ENCODE measurements around the gene KCTD13. TPM values are rescaled to one million over a fixed set of nuclear protein-coding genes. Genes with fewer than 3 reads are reported as not detected.

The KCTD13 gene
- total RNA-seq, 1 experiment from 2014 or later: 32.4 TPM

DNA sequence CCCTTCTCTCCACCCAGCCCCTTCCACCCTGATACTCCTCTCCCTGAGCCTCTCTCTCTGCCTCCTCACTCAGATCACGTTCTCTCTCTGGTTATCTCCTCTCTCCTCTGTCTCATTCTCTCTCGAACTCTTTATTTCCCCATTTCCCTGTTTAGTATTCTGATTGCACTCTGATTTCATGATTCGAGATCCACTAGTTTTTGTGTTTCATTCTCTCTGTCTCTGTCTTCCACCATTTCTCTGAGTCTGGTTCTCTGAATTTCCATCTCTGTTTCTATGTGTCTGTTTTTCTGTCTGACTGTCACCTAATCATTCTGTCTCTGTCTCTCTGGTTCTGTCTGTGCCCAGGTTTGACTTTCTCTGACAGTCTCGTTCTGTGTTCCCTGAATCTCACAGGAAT is 28.7 kb downstream of the KCTD13 start:
- no TSS peak for BruUV-seq (replicated peaks)
- ChIA-PET POLR2A (ENCODE audit: low non-redundant PET) (no interaction called here), CTCF (no interaction called here)
- no peak overlapping the region for H3K27ac ChIP-seq (ENCODE audit: low read depth, low read length, poor library complexity, severe bottlenecking)
- intact Hi-C loops (cut with micrococcal nuclease; ENCODE audit: unreplicated experiment): no loop called here
- no peaks in the 10 kb centered on the region for H3K27me3 ChIP-seq (replicated peaks; ENCODE audit: insufficient read depth, low read depth, low read length, poor library complexity)
- no peak for DNase-seq (ENCODE audit: low spot score)
- no peaks in the 10 kb centered on the region for H3K36me3 ChIP-seq (ENCODE audit: insufficient read depth, low read length, poor library complexity, severe bottlenecking)
- TF ChIP-seq, protein P1, sequence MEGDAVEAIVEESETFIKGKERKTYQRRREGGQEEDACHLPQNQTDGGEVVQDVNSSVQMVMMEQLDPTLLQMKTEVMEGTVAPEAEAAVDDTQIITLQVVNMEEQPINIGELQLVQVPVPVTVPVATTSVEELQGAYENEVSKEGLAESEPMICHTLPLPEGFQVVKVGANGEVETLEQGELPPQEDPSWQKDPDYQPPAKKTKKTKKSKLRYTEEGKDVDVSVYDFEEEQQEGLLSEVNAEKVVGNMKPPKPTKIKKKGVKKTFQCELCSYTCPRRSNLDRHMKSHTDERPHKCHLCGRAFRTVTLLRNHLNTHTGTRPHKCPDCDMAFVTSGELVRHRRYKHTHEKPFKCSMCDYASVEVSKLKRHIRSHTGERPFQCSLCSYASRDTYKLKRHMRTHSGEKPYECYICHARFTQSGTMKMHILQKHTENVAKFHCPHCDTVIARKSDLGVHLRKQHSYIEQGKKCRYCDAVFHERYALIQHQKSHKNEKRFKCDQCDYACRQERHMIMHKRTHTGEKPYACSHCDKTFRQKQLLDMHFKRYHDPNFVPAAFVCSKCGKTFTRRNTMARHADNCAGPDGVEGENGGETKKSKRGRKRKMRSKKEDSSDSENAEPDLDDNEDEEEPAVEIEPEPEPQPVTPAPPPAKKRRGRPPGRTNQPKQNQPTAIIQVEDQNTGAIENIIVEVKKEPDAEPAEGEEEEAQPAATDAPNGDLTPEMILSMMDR (conservative IDR thresholded peaks at IDR 0.05; ENCODE audit: low read depth, low read length): no peak
- no peak for TF ChIP-seq EZH2 (IDR thresholded peaks at IDR 0.05; ENCODE audit: borderline replicate concordance, low read depth, low read length, poor library complexity, severe bottlenecking)
- H3K4me1 ChIP-seq (ENCODE audit: insufficient read depth, low read length, poor library complexity, severe bottlenecking): peaks cover 6% of the 10 kb centered on the region
- H3K9me3 ChIP-seq (ENCODE audit: low read depth, low read length, poor library complexity, severe bottlenecking): no peaks in the 10 kb centered on the region
- H3K4me3 ChIP-seq (ENCODE audit: low read depth, low read length, poor library complexity, severe bottlenecking): no peak overlapping the region

DNA sequence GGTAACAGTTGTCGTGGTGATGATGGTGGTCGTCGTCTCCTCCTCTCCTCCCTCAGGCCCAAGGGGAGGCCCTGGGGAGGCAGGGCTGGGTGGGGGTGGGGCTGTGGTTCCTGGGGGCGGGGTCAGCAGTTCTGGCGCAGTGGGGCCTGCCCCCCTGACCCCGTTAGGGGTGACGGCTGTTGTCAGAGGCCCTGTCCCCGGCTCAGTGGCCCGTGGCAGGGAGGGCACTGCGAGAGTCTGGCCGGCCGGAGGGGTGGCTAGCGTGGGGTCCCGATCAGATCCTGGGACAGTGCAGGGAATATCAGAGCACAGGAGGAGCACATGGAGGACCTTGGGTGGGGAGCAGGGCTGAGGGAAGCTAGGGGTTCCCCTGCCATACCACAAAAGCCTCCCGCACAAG is 29.2 kb downstream of the KCTD13 start:
- Histone ChIP-seq H3K36me3 (ENCODE audit: insufficient read depth, low read length, poor library complexity, severe bottlenecking) (no peaks in the 10 kb centered on the region), H3K4me3 (ENCODE audit: low read depth, low read length, poor library complexity, severe bottlenecking) (no peak overlapping the region), H3K4me1 (ENCODE audit: insufficient read depth, low read length, poor library complexity, severe bottlenecking) (peaks cover 6% of the 10 kb centered on the region), H3K27ac (ENCODE audit: low read depth, low read length, poor library complexity, severe bottlenecking) (no peak overlapping the region), H3K27me3 (replicated peaks; ENCODE audit: insufficient read depth, low read depth, low read length, poor library complexity) (no peaks in the 10 kb centered on the region), H3K9me3 (ENCODE audit: low read depth, low read length, poor library complexity, severe bottlenecking) (no peaks in the 10 kb centered on the region)
- intact Hi-C loops (cut with micrococcal nuclease; ENCODE audit: unreplicated experiment): no loop called here
- CTCF ChIA-PET: no interaction called here
- no TSS peak for BruUV-seq (replicated peaks)
- no peak for TF ChIP-seq EZH2 (IDR thresholded peaks at IDR 0.05; ENCODE audit: borderline replicate concordance, low read depth, low read length, poor library complexity, severe bottlenecking)
- TF ChIP-seq, protein P1 (conservative IDR thresholded peaks at IDR 0.05; ENCODE audit: low read depth, low read length): no peak
- DNase-seq (ENCODE audit: low spot score): no peak
- POLR2A ChIA-PET (ENCODE audit: low non-redundant PET): no interaction called here

DNA sequence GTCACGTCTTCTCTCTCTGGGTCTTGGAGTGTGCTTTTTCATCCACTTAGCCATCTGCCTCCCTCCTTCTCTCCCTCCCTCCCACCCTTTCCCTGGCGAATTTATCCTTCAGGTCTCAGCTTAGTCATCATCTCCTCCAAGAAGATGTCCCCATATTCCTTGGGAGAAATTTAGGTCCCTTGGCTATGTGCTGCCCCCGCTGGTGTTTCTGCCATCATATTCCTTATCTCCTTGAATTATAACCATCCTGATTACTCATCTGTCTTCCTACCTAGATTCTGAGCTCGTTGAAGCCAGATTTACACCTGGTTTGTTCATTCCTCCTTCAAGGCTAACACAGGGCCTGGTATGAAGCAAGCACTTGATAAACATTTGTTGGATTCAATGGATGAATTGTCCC is 31.7 kb downstream of the KCTD13 start:
- Histone ChIP-seq H3K4me3 (ENCODE audit: low read depth, low read length, poor library complexity, severe bottlenecking) (no peak overlapping the region), H3K27ac (ENCODE audit: low read depth, low read length, poor library complexity, severe bottlenecking) (no peak overlapping the region), H3K4me1 (ENCODE audit: insufficient read depth, low read length, poor library complexity, severe bottlenecking) (peaks cover 6% of the 10 kb centered on the region), H3K27me3 (replicated peaks; ENCODE audit: insufficient read depth, low read depth, low read length, poor library complexity) (no peaks in the 10 kb centered on the region), H3K9me3 (ENCODE audit: low read depth, low read length, poor library complexity, severe bottlenecking) (no peaks in the 10 kb centered on the region), H3K36me3 (ENCODE audit: insufficient read depth, low read length, poor library complexity, severe bottlenecking) (no peaks in the 10 kb centered on the region)
- POLR2A ChIA-PET (ENCODE audit: low non-redundant PET): no interaction called here
- CTCF ChIA-PET: no interaction called here
- DNase-seq (ENCODE audit: low spot score): no peak
- BruUV-seq (replicated peaks): no TSS peak
- intact Hi-C loops (cut with micrococcal nuclease; ENCODE audit: unreplicated experiment): no loop called here
- TF ChIP-seq, protein P1 (conservative IDR thresholded peaks at IDR 0.05; ENCODE audit: low read depth, low read length): no peak
- no peak for TF ChIP-seq EZH2 (IDR thresholded peaks at IDR 0.05; ENCODE audit: borderline replicate concordance, low read depth, low read length, poor library complexity, severe bottlenecking)

Data from A673 (cell line).